Activated naive CD4-positive, alpha-beta T cell treated with anti-CD3 and anti-CD28 coated beads, Interleukin-2, amount 50 U/mL, for 24 hours (primary cell): ENCODE data around the gene ASB13.

ENCODE experiments used
- H3K27ac Mint-ChIP-seq: one replicate; pipeline ENCODE4 v1.8.0; 2021; ENCODE audit warnings: mild to moderate bottlenecking, mixed read lengths
- H3K27me3 Mint-ChIP-seq: one replicate; pipeline ENCODE4 v1.8.0; 2021; ENCODE audit warnings: mixed read lengths
- H3K36me3 Mint-ChIP-seq: one replicate; pipeline ENCODE4 v1.8.0; 2021; ENCODE audit warnings: mixed read lengths
- H3K4me1 Mint-ChIP-seq: one replicate; pipeline ENCODE4 v1.8.0; 2021; ENCODE audit warnings: mixed read lengths
- H3K4me3 Mint-ChIP-seq: one replicate; pipeline ENCODE4 v1.8.0; 2021; ENCODE audit warnings: mild to moderate bottlenecking, mixed read lengths
- H3K9me3 Mint-ChIP-seq: one replicate; pipeline ENCODE4 v1.8.0; 2021; ENCODE audit warnings: mixed read lengths

The ASB13 gene

GRCh38 chr10:5613481-5614154 is 52.8 kb downstream of the ASB13 start:
- no peaks in the 10 kb centered on the region for H3K4me1 Mint-ChIP-seq
- no peak overlapping the region for H3K27ac Mint-ChIP-seq
- no peaks in the 10 kb centered on the region for H3K36me3 Mint-ChIP-seq
- no peak overlapping the region for H3K4me3 Mint-ChIP-seq
- no peaks in the 10 kb centered on the region for H3K27me3 Mint-ChIP-seq
- no peaks in the 10 kb centered on the region for H3K9me3 Mint-ChIP-seq

- Mint-ChIP-seq H3K9me3 (no peaks in the 10 kb centered on the region), H3K4me3 (no peak overlapping the region), H3K27ac (no peak overlapping the region), H3K27me3 (peaks cover 1% of the 10 kb centered on the region), H3K4me1 (no peaks in the 10 kb centered on the region), H3K36me3 (no peaks in the 10 kb centered on the region)
These were observed 54.3 kb downstream of the ASB13 start for GRCh38 chr10:5611899-5612680.

- no peaks in the 10 kb centered on the region for H3K36me3 Mint-ChIP-seq
- H3K4me3 Mint-ChIP-seq = no peak overlapping the region
- no peak overlapping the region for H3K27ac Mint-ChIP-seq
- no peaks in the 10 kb centered on the region for H3K9me3 Mint-ChIP-seq
- peaks cover 1% of the 10 kb centered on the region for H3K27me3 Mint-ChIP-seq
- H3K4me1 Mint-ChIP-seq = no peaks in the 10 kb centered on the region
These were observed 56.3 kb downstream of the ASB13 start for GRCh38 chr10:5609952-5610616.

- H3K27ac Mint-ChIP-seq = no peak overlapping the region
- no peak overlapping the region for H3K4me3 Mint-ChIP-seq
- H3K4me1 Mint-ChIP-seq = no peaks in the 10 kb centered on the region
- H3K9me3 Mint-ChIP-seq = no peaks in the 10 kb centered on the region
- peaks cover 1% of the 10 kb centered on the region for H3K27me3 Mint-ChIP-seq
- H3K36me3 Mint-ChIP-seq = no peaks in the 10 kb centered on the region
These were observed 57.7 kb downstream of the ASB13 start for GRCh38 chr10:5608608-5609220.

GRCh38 chr10:5607594-5607993 is 58.8 kb downstream of the ASB13 start:
- Mint-ChIP-seq H3K4me1 (no peaks in the 10 kb centered on the region), H3K27me3 (peaks cover 1% of the 10 kb centered on the region), H3K27ac (no peak overlapping the region), H3K4me3 (no peak overlapping the region), H3K36me3 (no peaks in the 10 kb centered on the region), H3K9me3 (no peaks in the 10 kb centered on the region)

GRCh38 chr10:5606864-5607263 is 59.5 kb downstream of the ASB13 start:
- H3K36me3 Mint-ChIP-seq = no peaks in the 10 kb centered on the region
- no peaks in the 10 kb centered on the region for H3K4me1 Mint-ChIP-seq
- H3K4me3 Mint-ChIP-seq = no peak overlapping the region
- H3K27me3 Mint-ChIP-seq = peaks cover 1% of the 10 kb centered on the region
- H3K27ac Mint-ChIP-seq = no peak overlapping the region
- H3K9me3 Mint-ChIP-seq = no peaks in the 10 kb centered on the region

- Mint-ChIP-seq H3K9me3 (no peaks in the 10 kb centered on the region), H3K27ac (no peak overlapping the region), H3K36me3 (no peaks in the 10 kb centered on the region), H3K27me3 (peaks cover 1% of the 10 kb centered on the region), H3K4me3 (no peak overlapping the region), H3K4me1 (no peaks in the 10 kb centered on the region)
These were observed 60.1 kb downstream of the ASB13 start for GRCh38 chr10:5606321-5606720.

GRCh38 chr10:5604961-5605360 is 61.4 kb downstream of the ASB13 start:
- Mint-ChIP-seq H3K36me3 (no peaks in the 10 kb centered on the region), H3K4me3 (no peak overlapping the region), H3K4me1 (no peaks in the 10 kb centered on the region), H3K27me3 (peaks cover 1% of the 10 kb centered on the region), H3K27ac (no peak overlapping the region), H3K9me3 (no peaks in the 10 kb centered on the region)

GRCh38 chr10:5604236-5604925 is 62.0 kb downstream of the ASB13 start:
- Mint-ChIP-seq H3K36me3 (no peaks in the 10 kb centered on the region), H3K9me3 (no peaks in the 10 kb centered on the region), H3K4me1 (no peaks in the 10 kb centered on the region), H3K27ac (no peak overlapping the region), H3K4me3 (no peak overlapping the region), H3K27me3 (peaks cover 1% of the 10 kb centered on the region)

GRCh38 chr10:5603848-5604170 is 62.6 kb downstream of the ASB13 start:
- no peak overlapping the region for H3K27ac Mint-ChIP-seq
- H3K36me3 Mint-ChIP-seq = no peaks in the 10 kb centered on the region
- peaks cover 1% of the 10 kb centered on the region for H3K27me3 Mint-ChIP-seq

GRCh38 chr10:5603091-5603847 is 63.1 kb downstream of the ASB13 start:
- no peaks in the 10 kb centered on the region for H3K36me3 Mint-ChIP-seq
- H3K4me3 Mint-ChIP-seq = no peak overlapping the region
- H3K4me1 Mint-ChIP-seq = no peaks in the 10 kb centered on the region
- peaks cover under 1% of the 10 kb centered on the region for H3K27me3 Mint-ChIP-seq
- no peaks in the 10 kb centered on the region for H3K9me3 Mint-ChIP-seq
- no peak overlapping the region for H3K27ac Mint-ChIP-seq

More at GRCh38 chr10:5603848-5604170, 62.6 kb downstream of the ASB13 start:
- Mint-ChIP-seq H3K9me3 (no peaks in the 10 kb centered on the region), H3K4me1 (no peaks in the 10 kb centered on the region), H3K4me3 (no peak overlapping the region)

- no peaks in the 10 kb centered on the region for H3K27me3 Mint-ChIP-seq
- H3K36me3 Mint-ChIP-seq = no peaks in the 10 kb centered on the region
- no peaks in the 10 kb centered on the region for H3K4me1 Mint-ChIP-seq
- no peaks in the 10 kb centered on the region for H3K9me3 Mint-ChIP-seq
- H3K27ac Mint-ChIP-seq = no peak overlapping the region
- no peak overlapping the region for H3K4me3 Mint-ChIP-seq
These were observed 64.4 kb downstream of the ASB13 start for GRCh38 chr10:5601826-5602495.

GRCh38 chr10:5600908-5601307 is 65.5 kb downstream of the ASB13 start:
- Mint-ChIP-seq H3K4me1 (no peaks in the 10 kb centered on the region), H3K9me3 (no peaks in the 10 kb centered on the region), H3K27ac (no peak overlapping the region), H3K27me3 (no peaks in the 10 kb centered on the region), H3K36me3 (no peaks in the 10 kb centered on the region), H3K4me3 (no peak overlapping the region)
